NOMO-1 (cell line): ENCODE data around the gene FMO2.

Experiments used
- DNase-seq, 2 experiments: peaks; one replicate each; lab custom pipeline; 2025; ENCODE audit not compliant: unreplicated experiment in 2 of 2; lab: John Stamatoyannopoulos, UW

FMO2 gene

DNA sequence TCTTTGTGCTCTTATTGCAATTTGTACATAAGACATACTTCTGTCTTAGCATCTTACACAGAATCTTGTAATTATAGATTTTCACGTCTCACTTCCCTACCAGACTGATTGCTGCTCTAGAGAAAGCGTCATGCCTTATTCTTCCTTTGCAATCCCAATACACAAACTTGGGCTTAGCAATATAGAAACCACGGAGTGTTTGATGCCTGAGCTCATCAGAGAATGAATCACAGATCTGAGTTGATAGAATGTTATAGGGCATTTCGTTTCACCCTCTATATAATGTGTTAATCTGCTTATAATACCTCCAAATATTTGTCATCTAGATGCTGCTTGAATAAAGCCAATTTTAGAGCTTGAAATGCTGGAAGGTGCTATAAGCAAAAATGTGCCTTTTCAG, 69.8 kb downstream of the FMO2 start:
- DNase-seq = no peak

DNA sequence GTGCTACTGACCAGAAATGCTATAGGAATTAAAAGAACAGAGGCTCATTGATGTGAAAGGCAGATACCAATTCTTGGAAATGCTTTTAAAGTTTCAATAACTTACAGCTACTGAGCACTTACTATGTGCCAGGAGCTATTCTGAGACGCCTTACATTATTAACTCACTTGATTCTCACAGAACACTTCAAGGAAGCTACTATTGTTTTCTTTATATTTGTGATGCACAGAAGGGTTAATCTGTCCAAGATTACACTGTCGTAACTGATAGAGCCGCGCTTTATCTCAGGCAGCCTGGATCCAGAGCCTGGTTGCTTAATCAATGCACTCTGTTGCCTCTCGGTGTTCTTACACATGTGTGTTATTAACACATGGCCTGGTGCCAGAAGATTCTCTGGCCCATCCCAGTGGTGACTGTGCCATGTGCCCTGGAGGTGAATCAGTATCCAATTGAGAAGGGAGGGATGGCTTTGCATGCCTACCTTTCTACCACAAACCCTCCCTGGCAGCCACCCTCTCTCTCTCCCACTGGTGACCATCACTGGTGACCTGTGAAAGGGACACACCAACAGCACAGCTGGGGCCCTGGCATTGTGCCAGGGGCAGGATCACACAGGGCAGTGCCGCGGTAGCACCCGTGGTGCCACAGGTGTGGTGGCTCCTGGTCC, 72.0 kb downstream of the FMO2 start:
- no peak for DNase-seq

DNA sequence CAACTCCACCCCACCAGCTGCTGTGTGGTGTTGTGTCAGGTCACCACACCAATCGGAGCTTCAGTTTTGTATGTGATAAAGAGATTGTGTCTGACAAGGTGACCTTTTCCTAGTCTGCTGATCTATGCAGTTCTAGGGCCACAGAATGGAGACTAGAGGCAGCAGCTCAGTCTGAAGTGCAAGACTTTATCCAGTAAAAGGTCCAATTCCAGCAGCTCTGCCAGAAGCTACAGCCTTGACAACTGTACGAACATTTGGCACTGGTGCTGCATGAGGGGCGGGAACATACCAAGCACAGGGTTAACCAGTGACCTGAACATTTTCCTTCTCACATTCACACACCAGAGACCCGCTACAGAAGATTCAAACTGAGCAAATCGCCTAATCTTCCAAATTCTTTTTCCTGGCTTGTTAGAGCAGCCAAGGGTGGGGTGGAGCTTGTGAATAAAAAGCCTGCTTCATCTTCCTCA, 72.5 kb downstream of the FMO2 start:
- no peak for DNase-seq

DNA sequence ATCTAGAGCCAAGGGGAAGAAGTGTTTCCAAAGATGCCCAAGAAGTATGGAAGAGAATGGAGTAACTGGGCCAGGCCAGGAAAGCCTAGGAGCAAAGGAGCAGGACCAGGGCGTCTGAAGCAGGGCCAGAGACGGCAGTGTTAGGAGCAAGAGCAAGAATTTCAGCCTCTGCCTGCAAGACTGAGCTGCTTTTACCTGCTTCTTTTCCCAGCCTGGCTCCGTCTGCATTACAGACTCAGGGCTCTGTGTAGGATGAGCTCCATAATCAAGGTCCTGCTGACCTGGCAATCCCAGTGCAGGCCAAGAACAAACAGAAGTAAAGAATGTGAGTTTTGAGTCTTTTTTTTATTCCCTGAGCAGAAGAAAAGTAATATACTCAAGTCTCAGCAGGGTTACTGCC, 73.3 kb downstream of the FMO2 start:
- DNase-seq = no peak

DNA sequence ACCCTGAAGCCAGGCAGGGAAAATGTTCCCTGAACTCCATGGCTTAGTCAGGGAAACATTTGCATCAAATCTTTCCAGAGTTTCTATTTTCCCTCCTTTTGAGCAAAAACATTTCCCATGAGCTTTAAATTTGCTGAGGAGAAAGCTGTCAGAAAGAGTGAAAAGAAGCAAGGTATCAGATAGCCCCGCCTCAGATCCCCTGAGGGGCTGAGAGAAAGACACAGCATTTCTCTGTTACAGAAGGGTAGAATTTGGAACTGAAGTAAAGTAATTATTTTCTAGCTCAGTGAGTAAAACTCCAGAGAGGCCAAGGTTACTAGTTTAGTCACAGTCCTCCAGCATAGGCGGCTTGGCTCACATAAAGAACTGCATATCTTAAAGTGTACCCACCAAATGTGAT, 73.8 kb downstream of the FMO2 start:
- no peak for DNase-seq
